Upper lobe of right lung (tissue), 1 donor: Measurements from ENCODE around the gene EDARADD. TPM values are rescaled to one million over a fixed set of nuclear protein-coding genes. Genes with fewer than 3 reads are reported as not detected.

Source experiments
- ATAC-seq: fragments of 200-7000 bp; cut with Tn5 transposase; one replicate; pipeline ENCODE4 v1.9.1; 2020; ENCODE audit warnings: mild to moderate bottlenecking, moderate library complexity
- DNase-seq: peaks from one replicate; pipeline ENCODE4 v3.0.0-alpha.2; 2020
- H3K27ac ChIP-seq: fragments of 200-600 bp; one replicate; pipeline ENCODE4 v1.8.0; 2022
- H3K27me3 ChIP-seq: fragments of 200-600 bp; one replicate; pipeline ENCODE4 v1.8.0; 2022; ENCODE audit warnings: mild to moderate bottlenecking
- H3K36me3 ChIP-seq: fragments of 200-600 bp; one replicate; pipeline ENCODE4 v1.8.0; 2022
- H3K4me1 ChIP-seq: fragments of 200-600 bp; one replicate; pipeline ENCODE4 v1.8.0; 2022
- H3K4me3 ChIP-seq: fragments of 200-600 bp; one replicate; pipeline ENCODE4 v1.8.0; 2022; ENCODE audit warnings: mild to moderate bottlenecking
- H3K9me3 ChIP-seq: fragments of 200-600 bp; one replicate; pipeline ENCODE4 v1.8.0; 2022
- CTCF ChIP-seq: fragments of 200-600 bp; IDR thresholded peaks from one replicate; pipeline ENCODE4 v1.8.0; 2022; ENCODE audit warnings: antibody characterized with exemption
- intact Hi-C: fragments of 100-400 bp; cut with DNase I; formaldehyde crosslinking; loops from one replicate; pipeline ENCODE4 v1.11.0; 2022
- total RNA-seq: library from RNA; stranded (reverse); fragmentation: NEBNext Ultra II Directional; extraction: Animal tissue kit (Norgen Biotek cat#: 25700); gene quantifications from one replicate; pipeline ENCODE4 v1.2.1, GENCODE V29; 2021
- donor health status: DM: no; HTN: yes; CAD: no; lungs with severe emphysema.

The EDARADD gene
- total RNA-seq, 1 donor from 2014 or later = 0.78 TPM

GRCh38 chr1:236419502-236419901 lies 25.4 kb downstream of the EDARADD start:
- H3K27me3 ChIP-seq = no peaks in the 10 kb centered on the region
- DNase-seq (no peak), ATAC-seq (no peak)
- no peaks in the 10 kb centered on the region for H3K36me3 ChIP-seq
- no peaks in the 10 kb centered on the region for H3K4me1 ChIP-seq
- no peak for TF ChIP-seq CTCF
- H3K27ac ChIP-seq = no peak overlapping the region
- no peaks in the 10 kb centered on the region for H3K9me3 ChIP-seq
- intact Hi-C loops = no loop called here
- no peak overlapping the region for H3K4me3 ChIP-seq

GRCh38 chr1:236421022-236421421 lies 26.9 kb downstream of the EDARADD start:
- DNase-seq (no peak), ATAC-seq (no peak)
- intact Hi-C loops = no loop called here
- no peak overlapping the region for H3K4me3 ChIP-seq
- H3K4me1 ChIP-seq = no peaks in the 10 kb centered on the region
- no peaks in the 10 kb centered on the region for H3K9me3 ChIP-seq
- H3K27ac ChIP-seq = no peak overlapping the region
- TF ChIP-seq CTCF = no peak
- H3K27me3 ChIP-seq = no peaks in the 10 kb centered on the region
- H3K36me3 ChIP-seq = no peaks in the 10 kb centered on the region

GRCh38 chr1:236421850-236422516 lies 27.9 kb downstream of the EDARADD start:
- no peak overlapping the region for H3K27ac ChIP-seq
- no peaks in the 10 kb centered on the region for H3K9me3 ChIP-seq
- no peak for TF ChIP-seq CTCF
- H3K4me3 ChIP-seq = no peak overlapping the region
- H3K36me3 ChIP-seq = no peaks in the 10 kb centered on the region
- ATAC-seq (no peak), DNase-seq (no peak)
- no peaks in the 10 kb centered on the region for H3K27me3 ChIP-seq
- intact Hi-C loops = no loop called here
- no peaks in the 10 kb centered on the region for H3K4me1 ChIP-seq

- Histone ChIP-seq H3K4me3 (no peak overlapping the region), H3K4me1 (no peaks in the 10 kb centered on the region), H3K36me3 (no peaks in the 10 kb centered on the region), H3K27me3 (no peaks in the 10 kb centered on the region), H3K27ac (no peak overlapping the region), H3K9me3 (no peaks in the 10 kb centered on the region)
- intact Hi-C loops = no loop called here
- ATAC-seq (no peak), DNase-seq (no peak)
- no peak for TF ChIP-seq CTCF
Measured at GRCh38 chr1:236422517-236422876, 28.4 kb downstream of the EDARADD start.

- H3K27me3 ChIP-seq = no peaks in the 10 kb centered on the region
- H3K4me1 ChIP-seq = no peaks in the 10 kb centered on the region
- intact Hi-C loops = no loop called here
Measured at GRCh38 chr1:236425031-236425663, 31.1 kb downstream of the EDARADD start.

More at GRCh38 chr1:236425031-236425663, 31.1 kb downstream of the EDARADD start:
- TF ChIP-seq CTCF = no peak
- H3K36me3 ChIP-seq = no peaks in the 10 kb centered on the region
- H3K4me3 ChIP-seq = no peak overlapping the region
- no peak overlapping the region for H3K27ac ChIP-seq
- ATAC-seq (no peak), DNase-seq (no peak)
- H3K9me3 ChIP-seq = no peaks in the 10 kb centered on the region
